Mucosa of descending colon (tissue), 3 donors: ENCODE measurements around the gene SMAD4. TPM values are rescaled to one million over a fixed set of nuclear protein-coding genes. Genes with fewer than 3 reads are reported as not detected.

ENCODE experiments used
- ATAC-seq: fragments of 200-7000 bp; cut with Tn5 transposase; one replicate; pipeline ENCODE4 v1.9.1; 2020; ENCODE audit warnings: mild to moderate bottlenecking, moderate library complexity
- DNase-seq, 3 donors: peaks; one replicate each; pipeline ENCODE4 v3.0.0-alpha.2; 2020
- H3K36me3 ChIP-seq: fragments of 200-600 bp; one replicate; pipeline ENCODE4 v1.8.0; 2021; ENCODE audit warnings: low read depth, mild to moderate bottlenecking
- H3K4me1 ChIP-seq: fragments of 200-600 bp; one replicate; pipeline ENCODE4 v1.8.0; 2021; ENCODE audit warnings: low read depth, mild to moderate bottlenecking
- H3K4me3 ChIP-seq: fragments of 200-600 bp; one replicate; pipeline ENCODE4 v1.8.0; 2021; ENCODE audit warnings: mild to moderate bottlenecking
- H3K9me3 ChIP-seq: fragments of 200-600 bp; one replicate; pipeline ENCODE4 v1.8.0; 2021; ENCODE audit warnings: mild to moderate bottlenecking
- CTCF ChIP-seq: fragments of 200-600 bp; IDR thresholded peaks from one replicate; pipeline ENCODE4 v1.8.0; 2022; ENCODE audit warnings: antibody characterized with exemption, mild to moderate bottlenecking
- intact Hi-C, 2 donors: fragments of 100-400 bp; cut with DNase I in 1 of 2; cut with micrococcal nuclease in 1 of 2; formaldehyde crosslinking; loops; one replicate each; pipeline versions ENCODE4 v1.11.0 to v1.11.1; 2022; cut with DNase I, micrococcal nuclease
- long read RNA-seq, 2 donors: library from polyadenylated mRNA; unstranded; transcript quantifications; one replicate each; pipeline ENCODE4 v2.0.0, GENCODE V29; 2019 to 2021
- total RNA-seq, 3 donors: library from RNA; stranded (reverse); fragmentation: NEBNext Ultra II Directional in 2 of 3; extraction: Animal tissue kit (Norgen Biotek cat#: 25700) in 2 of 3; gene quantifications; one replicate each; pipeline versions ENCODE4 v1.2.1 to v1.2.4, GENCODE V29; 2021 to 2023
- donor health status: DM: no; HTN: no; CAD: no; lungs with moderate emphysema.
- donor health status: DM: no; HTN: no; CAD: no.
- donor health status: DM: no; HTN: yes; CAD: no.

The SMAD4 gene
- 100 to 1,000 TPM in 1 of 3 donors, 10 to 100 TPM in 2; 78.7 to 131 (median 93.1) TPM for total RNA-seq
- long read RNA-seq, donor 1, full-length matches to known transcripts: 53 of 78 reads
- long read RNA-seq, donor 1, partial matches to known transcripts: 13 of 78 reads
- long read RNA-seq, donor 1, other reads (novel, unspliced or antisense): 12 of 78 reads
- long read RNA-seq, donor 2, partial matches to known transcripts: 1 of 2 reads
- long read RNA-seq, donor 2, other reads (novel, unspliced or antisense): 1 of 2 reads

DNA sequence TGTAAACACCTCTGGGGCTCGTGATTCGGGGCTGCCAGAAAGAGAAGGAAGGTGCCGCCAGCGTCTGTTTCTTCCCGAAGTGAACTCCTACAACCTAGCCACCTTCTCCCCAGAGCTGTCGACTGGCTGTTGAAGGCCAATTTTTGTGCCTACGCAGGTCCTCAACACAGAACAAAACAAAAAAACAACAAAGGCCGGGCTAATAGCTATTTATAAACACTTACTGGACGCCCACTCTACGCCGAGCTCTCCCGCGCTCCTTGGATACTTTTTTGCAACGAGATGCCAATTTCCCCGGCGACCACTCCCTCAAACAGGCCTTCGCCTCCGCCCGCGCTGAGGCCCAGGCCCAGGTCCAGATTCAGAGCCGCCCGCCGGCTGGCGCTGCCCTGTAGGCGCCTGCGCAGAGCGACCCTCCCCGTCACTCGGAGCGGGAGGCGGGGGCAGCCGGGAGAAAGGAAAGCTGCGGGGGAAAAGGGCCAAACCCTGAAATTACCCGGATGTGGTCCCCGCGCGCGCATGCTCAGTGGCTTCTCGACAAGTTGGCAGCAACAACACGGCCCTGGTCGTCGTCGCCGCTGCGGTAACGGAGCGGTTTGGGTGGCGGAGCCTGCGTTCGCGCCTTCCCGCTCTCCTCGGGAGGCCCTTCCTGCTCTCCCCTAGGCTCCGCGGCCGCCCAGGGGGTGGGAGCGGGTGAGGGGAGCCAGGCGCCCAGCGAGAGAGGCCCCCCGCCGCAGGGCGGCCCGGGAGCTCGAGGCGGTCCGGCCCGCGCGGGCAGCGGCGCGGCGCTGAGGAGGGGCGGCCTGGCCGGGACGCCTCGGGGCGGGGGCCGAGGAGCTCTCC, at the start of gene SMAD4:
Gene SMAD4 (plus strand): TSS at position 520 of the 843 bp plus-strand sequence. CDS start 16,834 bp downstream, outside the sequence.
- peak; percentile 92 for ATAC-seq
- no peak for TF ChIP-seq CTCF
- peaks cover 7% of the 10 kb centered on the region for H3K4me1 ChIP-seq
- intact Hi-C loops: no loop called here
- DNase-seq: peak; percentile 95 to 99 (median 97)
- no peaks in the 10 kb centered on the region for H3K9me3 ChIP-seq
- H3K4me3 ChIP-seq: peak within 1 kb of the TSS; percentile 80
- H3K36me3 ChIP-seq: no peaks in the 10 kb centered on the region

DNA sequence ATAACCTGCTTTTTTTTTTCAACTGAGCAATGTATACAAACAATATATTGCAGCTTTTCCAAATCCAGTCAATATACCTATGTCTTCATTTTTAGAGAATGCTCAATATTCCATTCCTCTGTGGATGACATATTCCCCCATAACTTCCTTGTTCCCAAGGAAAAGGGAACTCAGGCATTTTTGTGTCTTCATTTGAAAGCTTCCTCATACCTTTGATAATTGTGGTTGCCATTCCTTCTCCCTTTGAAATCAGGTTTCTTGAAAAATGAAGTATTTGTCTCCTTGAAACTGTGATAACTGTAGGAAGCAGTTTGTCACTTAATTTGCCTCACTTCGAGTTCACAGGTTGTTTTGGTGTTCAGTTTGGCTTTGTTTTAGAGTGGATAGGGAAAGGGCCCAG, 48.6 kb upstream of the SMAD4 start:
- H3K36me3 ChIP-seq: no peaks in the 10 kb centered on the region
- no peak for TF ChIP-seq CTCF
- peaks cover 14% of the 10 kb centered on the region for H3K4me1 ChIP-seq
- no peak for ATAC-seq
- intact Hi-C loops: no loop called here
- DNase-seq: no peak
- H3K4me3 ChIP-seq: no peak overlapping the region
- peaks cover 9% of the 10 kb centered on the region for H3K9me3 ChIP-seq

DNA sequence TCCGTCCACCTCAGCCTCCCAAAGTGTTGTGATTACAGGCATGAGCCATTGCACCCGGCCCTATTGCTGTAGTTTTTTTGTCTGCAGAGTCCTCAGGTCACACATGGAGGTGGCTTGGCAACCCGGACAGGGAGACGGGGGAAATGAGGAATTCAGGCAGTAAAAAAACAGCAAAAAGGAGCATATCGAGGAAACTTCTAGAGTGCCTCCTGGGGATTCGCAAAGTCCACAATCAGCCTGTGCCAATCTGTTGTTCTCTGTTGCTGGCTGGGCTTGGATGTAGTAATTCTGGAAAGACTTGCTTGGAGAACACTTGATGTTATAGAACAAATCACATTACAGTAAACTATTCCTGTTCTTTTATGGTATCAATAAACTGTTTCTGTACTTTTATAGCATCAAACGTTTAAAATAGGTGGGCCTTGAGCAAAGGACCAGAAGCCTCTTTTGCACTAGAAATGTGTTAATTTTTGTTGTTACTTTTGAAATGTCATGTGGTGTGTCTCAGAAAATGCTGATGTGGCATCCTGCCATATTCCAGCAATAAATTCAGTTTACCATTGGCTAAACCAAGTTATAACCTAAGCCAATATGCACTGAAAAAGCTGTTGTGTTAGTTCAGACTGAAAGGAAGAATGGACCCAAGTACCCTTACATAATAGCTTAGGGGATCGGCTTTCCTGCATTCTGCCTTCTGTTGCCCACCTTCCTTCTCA, 47.8 kb upstream of the SMAD4 start:
- Histone ChIP-seq H3K4me3 (no peak overlapping the region), H3K4me1 (peaks cover 14% of the 10 kb centered on the region), H3K36me3 (no peaks in the 10 kb centered on the region), H3K9me3 (peaks cover 2% of the 10 kb centered on the region)
- ATAC-seq (peak; percentile 92), DNase-seq (peak in 2 of 3 donors; percentile 39 to 61)
- no peak for TF ChIP-seq CTCF
- intact Hi-C loops: no loop called here

DNA sequence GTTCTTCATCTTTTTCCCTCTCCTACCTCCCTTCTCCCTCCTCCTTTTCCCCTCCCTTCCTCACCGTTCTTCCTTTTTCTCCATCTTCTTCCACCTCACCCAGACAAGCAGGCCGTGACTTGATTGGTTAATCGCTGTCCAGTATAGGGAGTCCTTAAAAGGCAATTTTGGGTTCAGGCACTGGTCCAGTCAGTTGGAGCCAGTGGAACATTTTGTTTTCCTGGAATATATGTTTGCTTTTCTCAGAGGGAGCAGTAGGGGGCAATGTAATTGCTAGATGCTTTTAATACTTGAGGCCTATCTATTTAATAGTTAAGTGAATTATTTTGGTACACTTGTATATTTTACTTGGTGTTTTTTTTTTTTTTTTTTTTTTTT, 47.2 kb upstream of the SMAD4 start:
- Histone ChIP-seq H3K4me3 (no peak overlapping the region), H3K9me3 (no peaks in the 10 kb centered on the region), H3K4me1 (peaks cover 14% of the 10 kb centered on the region), H3K36me3 (no peaks in the 10 kb centered on the region)
- intact Hi-C loops: no loop called here
- TF ChIP-seq CTCF: no peak
- ATAC-seq (peak; percentile 41), DNase-seq (peak in 1 of 3 donors; percentile 17)

GRCh38 chr18:50986360-50987087, 43.5 kb upstream of the SMAD4 start:
- intact Hi-C loops: no loop called here
- no peaks in the 10 kb centered on the region for H3K9me3 ChIP-seq
- ATAC-seq: no peak
- no peak overlapping the region for H3K4me3 ChIP-seq
- no peak for DNase-seq
- H3K36me3 ChIP-seq: no peaks in the 10 kb centered on the region
- TF ChIP-seq CTCF: no peak
- peaks cover 11% of the 10 kb centered on the region for H3K4me1 ChIP-seq
